HepG2 (cell line): ENCODE measurements around the gene TRMU. TPM values are rescaled to one million over a fixed set of nuclear protein-coding genes. Genes with fewer than 3 reads are reported as not detected.

ENCODE experiments used
- AHR ChIP-seq: IDR thresholded peaks from 2 replicates; pipeline ENCODE4 v1.6.1; 2018; ENCODE audit warnings: missing genetic modification reagents, missing compliant biosample characterization
- BRF2 ChIP-seq: sonication (generic); formaldehyde crosslinking; IDR thresholded peaks from 2 replicates; pipeline ENCODE4 v1.8.1; 2022; ENCODE audit warnings: mild to moderate bottlenecking, missing genetic modification reagents
- DDIT3 ChIP-seq: sonication (generic); formaldehyde crosslinking; IDR thresholded peaks from 2 replicates; pipeline ENCODE4 v1.4.0; 2020; ENCODE audit warnings: mild to moderate bottlenecking, missing genetic modification reagents
- E2F5 ChIP-seq: sonication (generic); formaldehyde crosslinking; conservative IDR thresholded peaks from 2 replicates; pipeline ENCODE4 v1.4.0; 2020; ENCODE audit warnings: missing genetic modification reagents
- ETV5 ChIP-seq: IDR thresholded peaks from 2 replicates; pipeline ENCODE4 v1.6.1; 2018; ENCODE audit warnings: missing biosample characterization, missing genetic modification reagents, inconsistent platforms, borderline replicate concordance
- FOSL2 ChIP-seq: sonication (generic); formaldehyde crosslinking; IDR thresholded peaks from 2 replicates; pipeline ENCODE4 v1.4.0; 2020; ENCODE audit warnings: missing genetic modification reagents
- FOXO4 ChIP-seq: sonication (generic); formaldehyde crosslinking; conservative IDR thresholded peaks from 2 replicates; pipeline ENCODE4 v1.8.1; 2023; ENCODE audit warnings: missing genetic modification reagents
- FOXP1 ChIP-seq, 2 experiments: fragments of 450-650 bp in 1 of 2; IDR thresholded peaks; 2 replicates each; pipeline ENCODE4 v1.6.1; 2017 to 2018; ENCODE audit warnings: antibody characterized with exemption in 1 of 2
- HMG20A ChIP-seq: IDR thresholded peaks from 2 replicates; pipeline ENCODE4 v1.6.1; 2016; ENCODE audit warnings: borderline replicate concordance
- HOXA5 ChIP-seq: sonication (generic); formaldehyde crosslinking; IDR thresholded peaks from 2 replicates; pipeline ENCODE4 v1.4.0; 2020; ENCODE audit warnings: missing genetic modification reagents
- LCORL ChIP-seq, 2 experiments: fragments of 450-650 bp in 1 of 2; sonication (generic) in 1 of 2; formaldehyde crosslinking in 1 of 2; IDR thresholded peaks; 2 replicates each; pipeline versions ENCODE4 v1.5.0 to v1.6.1; 2017 to 2020; ENCODE audit warnings: antibody characterized with exemption in 1 of 2, missing genetic modification reagents in 1 of 2
- MAFK ChIP-seq, 2 experiments: IDR thresholded peaks in 1 of 2; conservative IDR thresholded peaks in 1 of 2; 2 replicates each; pipeline ENCODE4 v1.6.1; 2011; ENCODE audit warnings: improper control_type of control experiment in 2 of 2, low read length in 2 of 2
- MXD1 ChIP-seq: sonication (generic); formaldehyde crosslinking; IDR thresholded peaks from 2 replicates; pipeline ENCODE4 v1.4.0; 2020; ENCODE audit warnings: mild to moderate bottlenecking, missing genetic modification reagents
- NR2F6 ChIP-seq, 2 experiments: IDR thresholded peaks; 2 replicates each; pipeline ENCODE4 v1.6.1; 2016; ENCODE audit warnings: antibody characterized with exemption in 1 of 2, mild to moderate bottlenecking in 1 of 2
- RFXANK ChIP-seq: IDR thresholded peaks from 2 replicates; pipeline ENCODE4 v1.6.1; 2016
- SMAD1 ChIP-seq: sonication (generic); formaldehyde crosslinking; IDR thresholded peaks from 2 replicates; pipeline ENCODE4 v1.4.0; 2020; ENCODE audit warnings: missing genetic modification reagents, low read depth, mild to moderate bottlenecking, borderline replicate concordance
- SMC3 ChIP-seq: IDR thresholded peaks from 2 replicates; pipeline ENCODE4 v1.6.1; 2011; ENCODE audit warnings: low read length, improper control_type of control experiment
- SNAPC4 ChIP-seq: sonication (generic); formaldehyde crosslinking; IDR thresholded peaks from 2 replicates; pipeline ENCODE4 v1.4.0; 2020; ENCODE audit warnings: mild to moderate bottlenecking, missing genetic modification reagents
- THAP11 ChIP-seq: IDR thresholded peaks from 2 replicates; pipeline ENCODE4 v1.6.1; 2016; ENCODE audit warnings: missing biosample characterization, missing genetic modification reagents
- ZFP36L1 ChIP-seq: sonication (generic); formaldehyde crosslinking; IDR thresholded peaks from 2 replicates; pipeline ENCODE4 v1.8.0; 2022; ENCODE audit warnings: mild to moderate bottlenecking, missing genetic modification reagents, moderate library complexity
- ZNF335 ChIP-seq: sonication (generic); formaldehyde crosslinking; IDR thresholded peaks from 2 replicates; pipeline ENCODE4 v1.4.0; 2020; ENCODE audit warnings: missing genetic modification reagents
- ZNF788 ChIP-seq: sonication (generic); formaldehyde crosslinking; IDR thresholded peaks from 2 replicates; pipeline ENCODE4 v1.5.0; 2020; ENCODE audit warnings: mild to moderate bottlenecking, missing genetic modification reagents, borderline replicate concordance
- polyA plus RNA-seq, 8 experiments: library from polyadenylated mRNA; depleted of rRNA in 3 of 8; stranded (reverse) in 7 of 8; unstranded in 1 of 8; fragments of >200 nt; fragmentation: Illumina TruSeq in 4 of 8; extraction: Trizol in 4 of 8; gene quantifications; 2 replicates each; pipeline versions ENCODE4 v1.2.1 to v1.2.3, GENCODE V29; 2011 to 2016; ENCODE audit warnings: low read depth in 4 of 8, missing spikeins in 1 of 8, mixed read lengths in 1 of 8; ENCODE audit not compliant: insufficient read depth in 1 of 8
- total RNA-seq, 5 experiments: library from RNA; depleted of rRNA; stranded (reverse); fragments of >200 nt; fragmentation: Illumina TruSeq; extraction: Trizol; gene quantifications; 2 replicates each; pipeline ENCODE4 v1.2.3, GENCODE V29; 2016; ENCODE audit warnings: low read depth in 1 of 5

Gene TRMU
- total and polyA plus RNA-seq, 2 of the 13 experiments (the other 11 are each of a cell fraction or from before 2014, with no cell fraction given), result 31.0 to 50.2 TPM

- TF ChIP-seq FOXO4 (CRISPR knock-in tag) (no peak), ZNF335 (CRISPR knock-in tag) (no peak), FOXP1 (IDR thresholded peaks at IDR 0.05) (no peak), FOXP1 (CRISPR knock-in tag; IDR thresholded peaks at IDR 0.05) (no peak), AHR (CRISPR knock-in tag) (no peak), HMG20A (CRISPR knock-in tag) (no peak), E2F5 (CRISPR knock-in tag) (no peak), ZNF788 (CRISPR knock-in tag) (peak; percentile 57; the same call in 1 of the 2 replicates), LCORL (IDR thresholded peaks at IDR 0.05) (no peak), LCORL (CRISPR knock-in tag; IDR thresholded peaks at IDR 0.05) (0 out of 2 replicates have a peak, but pooled peaks have one; percentile 37), SMAD1 (CRISPR knock-in tag) (no peak), RFXANK (CRISPR knock-in tag) (no peak), BRF2 (CRISPR knock-in tag) (no peak), MXD1 (CRISPR knock-in tag) (no peak), THAP11 (CRISPR knock-in tag) (no peak), SMC3 (peak; percentile 86), MAFK (conservative IDR thresholded peaks at IDR 0.05 in 1 of 2, IDR thresholded peaks at IDR 0.05 in 1 of 2; ENCODE audit: low read length in 2 of 2) (no peak), FOSL2 (peak; percentile 59; the same call in 1 of the 2 replicates), ETV5 (CRISPR knock-in tag) (0 out of 2 replicates have a peak, but pooled peaks have one; percentile 43), NR2F6 (IDR thresholded peaks at IDR 0.05) (no peak), NR2F6 (CRISPR knock-in tag; IDR thresholded peaks at IDR 0.05) (no peak; the same call in 1 of the 2 replicates), HOXA5 (CRISPR knock-in tag) (no peak), DDIT3 (CRISPR knock-in tag) (no peak), ZFP36L1 (CRISPR knock-in tag) (no peak), SNAPC4 (CRISPR knock-in tag) (no peak)
Measured at GRCh38 chr22:46367707-46368191, 32.2 kb downstream of the TRMU start (continued).
